HepG2 (cell line): ENCODE data around the gene SEMA4C. TPM values are rescaled to one million over a fixed set of nuclear protein-coding genes. Genes with fewer than 3 reads are reported as not detected.
A peak's percentile ranks its signal among the peaks of the same experiment; 100 is the strongest.

Experiments used
- ARNT2 ChIP-seq: sonication (generic); formaldehyde crosslinking; IDR thresholded peaks from 2 replicates; pipeline ENCODE4 v1.8.0; 2022; ENCODE audit warnings: mild to moderate bottlenecking, low read depth, missing genetic modification reagents, moderate library complexity
- ATF3 ChIP-seq: sonication (generic); formaldehyde crosslinking; IDR thresholded peaks from 2 replicates; pipeline ENCODE4 v1.4.0; 2020; ENCODE audit warnings: missing genetic modification reagents
- CAMTA2 ChIP-seq: sonication (generic); formaldehyde crosslinking; IDR thresholded peaks from 2 replicates; pipeline ENCODE4 v1.4.0; 2020; ENCODE audit warnings: mild to moderate bottlenecking, missing genetic modification reagents, borderline replicate concordance
- CCDC6 ChIP-seq: sonication (generic); formaldehyde crosslinking; IDR thresholded peaks from 2 replicates; pipeline ENCODE4 v1.8.1; 2022; ENCODE audit warnings: mild to moderate bottlenecking, missing genetic modification reagents, moderate library complexity
- EED ChIP-seq: sonication (generic); formaldehyde crosslinking; IDR thresholded peaks from 2 replicates; pipeline ENCODE4 v1.5.0; 2020; ENCODE audit warnings: mild to moderate bottlenecking, missing genetic modification reagents
- GATAD1 ChIP-seq: IDR thresholded peaks from 2 replicates; pipeline ENCODE4 v1.6.1; 2016; ENCODE audit warnings: missing genetic modification reagents, missing compliant biosample characterization
- ISL2 ChIP-seq: sonication (generic); formaldehyde crosslinking; IDR thresholded peaks from 2 replicates; pipeline ENCODE4 v1.5.0; 2020; ENCODE audit warnings: missing genetic modification reagents
- KAT2B ChIP-seq: fragments of 150-350 bp; IDR thresholded peaks from 2 replicates; pipeline ENCODE4 v1.6.1; 2014; ENCODE audit warnings: low read depth, low read length, borderline replicate concordance
- MAFG ChIP-seq: sonication (generic); formaldehyde crosslinking; IDR thresholded peaks from 2 replicates; pipeline ENCODE4 v1.5.1; 2020; ENCODE audit warnings: mild to moderate bottlenecking, missing genetic modification reagents
- MIER3 ChIP-seq: IDR thresholded peaks from 2 replicates; pipeline ENCODE4 v1.6.1; 2016; ENCODE audit warnings: missing compliant biosample characterization, borderline replicate concordance
- MYPOP ChIP-seq: sonication (generic); formaldehyde crosslinking; IDR thresholded peaks from 2 replicates; pipeline ENCODE4 v1.8.1; 2023; ENCODE audit warnings: mild to moderate bottlenecking, moderate library complexity, missing genetic modification reagents
- NR2F1 ChIP-seq, 2 experiments: fragments of 450-650 bp in 1 of 2; formaldehyde crosslinking in 1 of 2; IDR thresholded peaks; 2 replicates each; pipeline versions ENCODE4 v1.5.0 to v1.6.1; 2016 to 2020; ENCODE audit warnings: mild to moderate bottlenecking in 1 of 2, missing compliant biosample characterization in 1 of 2, missing genetic modification reagents in 1 of 2, moderate library complexity in 1 of 2
- NR3C1 ChIP-seq: sonication (generic); formaldehyde crosslinking; IDR thresholded peaks from 2 replicates; pipeline ENCODE4 v1.4.0; 2020; ENCODE audit warnings: missing genetic modification reagents
- SMYD3 ChIP-seq: sonication (generic); formaldehyde crosslinking; IDR thresholded peaks from 2 replicates; pipeline ENCODE4 v1.8.1; 2023; ENCODE audit warnings: mild to moderate bottlenecking, missing genetic modification reagents
- ZFP90 ChIP-seq: sonication (generic); formaldehyde crosslinking; IDR thresholded peaks from 2 replicates; pipeline ENCODE4 v1.8.0; 2022; ENCODE audit warnings: missing genetic modification reagents, mild to moderate bottlenecking, inconsistent platforms, borderline replicate concordance
- ZHX1 ChIP-seq: sonication (generic); formaldehyde crosslinking; IDR thresholded peaks from 2 replicates; pipeline ENCODE4 v1.8.1; 2022; ENCODE audit warnings: low read depth, mild to moderate bottlenecking, missing genetic modification reagents
- ZNF121 ChIP-seq: sonication (generic); formaldehyde crosslinking; IDR thresholded peaks from 2 replicates; pipeline ENCODE4 v1.5.0; 2020; ENCODE audit warnings: mild to moderate bottlenecking, missing genetic modification reagents
- ZNF652 ChIP-seq: IDR thresholded peaks from 2 replicates; pipeline ENCODE4 v1.6.1; 2016; ENCODE audit warnings: low read depth, borderline replicate concordance
- ZNF740 ChIP-seq: sonication (generic); formaldehyde crosslinking; IDR thresholded peaks from 2 replicates; pipeline ENCODE4 v1.4.0; 2020; ENCODE audit warnings: missing genetic modification reagents
- ZNF792 ChIP-seq: IDR thresholded peaks from 2 replicates; pipeline ENCODE4 v1.6.1; 2016
- polyA plus RNA-seq, 8 experiments: library from polyadenylated mRNA; depleted of rRNA in 3 of 8; stranded (reverse) in 7 of 8; unstranded in 1 of 8; fragments of >200 nt; fragmentation: Illumina TruSeq in 4 of 8; extraction: Trizol in 4 of 8; gene quantifications; 2 replicates each; pipeline versions ENCODE4 v1.2.1 to v1.2.3, GENCODE V29; 2011 to 2016; ENCODE audit warnings: low read depth in 4 of 8, missing spikeins in 1 of 8, mixed read lengths in 1 of 8; ENCODE audit not compliant: insufficient read depth in 1 of 8
- total RNA-seq, 5 experiments: library from RNA; depleted of rRNA; stranded (reverse); fragments of >200 nt; fragmentation: Illumina TruSeq; extraction: Trizol; gene quantifications; 2 replicates each; pipeline ENCODE4 v1.2.3, GENCODE V29; 2016; ENCODE audit warnings: low read depth in 1 of 5

Gene SEMA4C
- total and polyA plus RNA-seq, 2 of the 13 experiments (the other 11 are each of a cell fraction or from before 2014, with no cell fraction given), result 25.9 to 46.6 TPM

GRCh38 chr2:96819128-96819875 is 50.6 kb downstream of the SEMA4C start (continued):
- TF ChIP-seq ZNF740 (CRISPR knock-in tag) (peak; percentile 79; the same call in 1 of the 2 replicates), ZFP90 (CRISPR knock-in tag) (peak; percentile 96), ISL2 (CRISPR knock-in tag) (peak; percentile 94), ZNF792 (CRISPR knock-in tag) (peak; percentile 84), ARNT2 (peak; percentile 73), ZHX1 (CRISPR knock-in tag) (peak; percentile 74), NR3C1 (CRISPR knock-in tag) (no peak), MAFG (CRISPR knock-in tag) (no peak), EED (CRISPR knock-in tag) (peak; percentile 77; the same call in 1 of the 2 replicates), ZNF652 (CRISPR knock-in tag) (peak; percentile 66; the same call in 1 of the 2 replicates), SMYD3 (CRISPR knock-in tag) (0 out of 2 replicates have a peak, but pooled peaks have one; percentile 15), NR2F1 (CRISPR knock-in tag; IDR thresholded peaks at IDR 0.05) (peak in 1 of 2 experiments; percentile 73; a peak in 2 of 4 replicates), ZNF121 (CRISPR knock-in tag) (peak; percentile 92), KAT2B (no peak), MIER3 (CRISPR knock-in tag) (peak; percentile 97; the same call in 1 of the 2 replicates), CCDC6 (CRISPR knock-in tag) (peak; percentile 22; the same call in 1 of the 2 replicates), GATAD1 (CRISPR knock-in tag) (peak; percentile 72; the same call in 1 of the 2 replicates), CAMTA2 (CRISPR knock-in tag) (no peak), ATF3 (CRISPR knock-in tag) (peak; percentile 54; the same call in 1 of the 2 replicates), MYPOP (peak; percentile 99)
